ENCODE results near the gene ERI3.

ERI3 gene, protein sequence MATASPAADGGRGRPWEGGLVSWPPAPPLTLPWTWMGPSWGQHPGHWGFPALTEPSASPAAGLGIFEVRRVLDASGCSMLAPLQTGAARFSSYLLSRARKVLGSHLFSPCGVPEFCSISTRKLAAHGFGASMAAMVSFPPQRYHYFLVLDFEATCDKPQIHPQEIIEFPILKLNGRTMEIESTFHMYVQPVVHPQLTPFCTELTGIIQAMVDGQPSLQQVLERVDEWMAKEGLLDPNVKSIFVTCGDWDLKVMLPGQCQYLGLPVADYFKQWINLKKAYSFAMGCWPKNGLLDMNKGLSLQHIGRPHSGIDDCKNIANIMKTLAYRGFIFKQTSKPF

GRCh38 chr1:44354840-44355581 is at the start of gene ERI3:
Gene ERI3 (minus strand): TSS chr1:44355257. CDS start chr1:44355026, 231 bp downstream.
- in situ Hi-C loops (cut with HindIII; ENCODE audit: low sequenced_read_pairs), result no loop called here

DNA sequence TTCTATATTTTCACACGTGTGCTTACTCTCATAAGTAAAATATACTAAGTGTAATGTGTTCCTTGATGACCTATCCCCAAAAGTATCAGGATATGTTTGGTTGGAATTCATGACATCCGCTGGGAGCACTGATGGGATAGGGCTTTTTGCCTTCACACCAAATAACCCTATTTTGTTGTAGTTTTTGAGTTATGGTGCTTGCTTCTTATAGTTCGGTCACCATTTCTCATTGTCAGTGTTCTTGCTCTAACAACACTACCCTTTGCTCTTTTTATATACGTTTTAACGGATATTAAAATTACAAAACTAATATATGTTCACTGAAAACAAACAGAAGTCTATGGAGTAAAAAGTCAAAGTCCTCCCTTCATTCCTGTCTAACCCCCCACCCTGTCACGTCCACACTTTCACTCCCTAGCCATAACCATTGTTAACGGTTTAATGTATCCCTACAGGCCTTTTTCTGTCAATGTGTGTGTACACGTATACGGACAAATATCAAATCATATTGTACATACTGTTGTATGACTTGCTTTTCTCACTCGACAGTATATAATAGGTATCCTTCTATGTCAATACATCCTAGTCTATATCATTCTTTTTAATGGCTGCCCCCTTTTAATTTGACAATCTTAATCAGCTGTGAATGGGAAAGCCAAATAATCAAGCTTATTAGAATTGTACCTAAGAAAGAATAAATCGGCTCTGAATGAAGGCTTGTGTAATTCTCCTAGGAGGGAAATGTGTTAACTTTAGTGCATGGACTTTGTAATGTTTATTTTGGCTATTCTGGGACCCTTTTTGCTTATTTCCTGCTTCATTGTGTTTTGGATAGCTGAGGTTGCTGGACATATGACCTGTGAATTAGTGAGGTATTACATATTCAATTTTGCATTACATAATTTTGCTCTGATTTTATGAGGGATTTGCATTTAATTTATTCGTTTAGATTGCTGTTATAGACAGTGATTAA is 46.5 kb upstream of the ERI3 start:
- in situ Hi-C loops (cut with HindIII; ENCODE audit: low sequenced_read_pairs), result no loop called here

- in situ Hi-C loops (cut with HindIII; ENCODE audit: low sequenced_read_pairs), result no loop called here
Observed at GRCh38 chr1:44390277-44390676, 35.2 kb upstream of the ERI3 start.

- in situ Hi-C loops (cut with HindIII; ENCODE audit: low sequenced_read_pairs), result no loop called here
Observed at GRCh38 chr1:44389437-44389836, 34.4 kb upstream of the ERI3 start.

DNA sequence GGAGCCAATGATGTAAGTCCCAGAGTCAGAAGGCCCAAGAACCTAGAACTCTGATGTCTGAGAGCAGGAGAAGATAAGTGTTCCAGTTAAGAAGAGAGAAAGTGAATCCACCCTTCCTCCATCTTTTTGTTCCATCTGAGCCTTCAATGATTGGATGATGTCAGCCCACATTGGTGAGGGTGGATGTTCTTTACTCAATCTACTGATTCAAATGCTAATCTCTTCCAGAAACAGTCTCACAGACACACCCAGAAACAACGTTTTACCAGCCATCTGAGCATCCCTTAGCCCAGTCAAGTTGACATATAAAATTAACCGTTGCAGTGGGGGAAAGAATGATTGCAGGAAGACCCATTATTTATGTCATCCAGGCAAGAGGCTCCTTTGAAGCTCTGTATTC is 33.5 kb upstream of the ERI3 start:
- in situ Hi-C loops (cut with HindIII; ENCODE audit: low sequenced_read_pairs), result no loop called here

DNA sequence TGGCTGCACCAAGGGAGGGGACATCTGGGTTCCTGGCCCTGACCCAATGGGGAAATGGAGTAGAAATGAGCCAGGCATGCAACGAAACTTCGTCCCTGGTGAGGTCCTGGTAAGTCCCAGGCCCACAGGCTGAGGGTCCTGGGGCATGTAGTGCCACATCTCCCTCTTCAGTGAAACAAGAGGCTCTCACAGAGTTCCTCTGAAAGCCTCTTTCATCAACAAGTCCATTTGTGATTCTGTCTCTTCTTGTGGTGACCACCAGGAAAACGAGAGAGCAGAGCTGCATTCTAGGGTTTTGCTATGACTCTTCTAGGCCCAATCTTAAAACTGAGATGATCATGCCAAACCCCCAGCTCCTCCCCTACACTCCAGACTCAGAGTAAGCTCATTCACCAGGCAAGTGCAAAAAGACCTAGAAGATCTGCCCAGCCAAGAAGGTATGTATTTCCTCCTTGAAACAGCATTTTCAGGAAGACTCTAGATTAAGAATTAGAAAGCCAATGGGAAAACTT is 25.7 kb upstream of the ERI3 start:
- in situ Hi-C loops (cut with HindIII; ENCODE audit: low sequenced_read_pairs), result no loop called here

DNA sequence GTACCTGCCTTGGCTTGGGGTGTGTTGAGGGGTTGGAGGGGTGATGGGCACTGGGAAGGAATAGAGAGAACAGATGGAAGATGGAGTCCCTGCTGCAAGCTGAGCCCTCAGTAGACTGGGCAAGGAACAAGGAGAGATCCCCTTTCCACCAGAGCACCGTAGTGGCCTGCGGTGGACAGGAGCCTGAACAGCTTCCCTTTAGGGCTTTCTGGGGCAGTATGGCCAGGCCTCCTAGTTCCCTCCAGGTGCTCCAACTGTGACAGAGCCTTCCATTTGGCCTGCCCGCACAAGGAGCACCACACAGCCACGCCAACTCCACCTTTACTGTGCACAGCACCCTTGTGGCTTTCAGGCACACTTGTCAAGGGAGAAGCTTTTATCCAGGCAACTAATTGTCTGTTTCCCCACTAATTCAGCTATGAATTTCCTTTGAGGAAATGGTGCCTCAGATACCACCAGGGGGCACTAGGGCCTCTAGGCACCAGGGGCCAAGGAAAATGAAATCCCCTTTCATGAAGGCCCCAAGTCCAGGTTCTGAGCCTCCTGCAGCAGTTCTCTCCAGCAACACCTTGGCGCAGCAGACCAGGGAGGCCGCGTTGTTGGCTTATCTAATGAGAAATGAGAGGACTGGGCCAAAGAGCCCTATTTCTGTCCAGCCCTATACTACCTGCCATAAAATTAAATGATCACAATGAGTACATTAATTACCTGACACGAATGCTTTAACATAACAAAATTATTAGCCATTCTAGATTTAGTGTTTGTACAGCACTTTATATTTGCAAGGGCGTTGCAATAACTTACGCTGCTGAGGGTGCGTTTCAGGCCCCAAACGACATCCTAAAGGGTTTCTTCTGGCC is 23.1 kb upstream of the ERI3 start:
- in situ Hi-C loops (cut with HindIII; ENCODE audit: low sequenced_read_pairs), result no loop called here

- in situ Hi-C loops (cut with HindIII; ENCODE audit: low sequenced_read_pairs), result no loop called here
Observed at GRCh38 chr1:44375547-44375946, 20.5 kb upstream of the ERI3 start.

- in situ Hi-C loops (cut with HindIII; ENCODE audit: low sequenced_read_pairs), result no loop called here
Observed at GRCh38 chr1:44371206-44371605, 16.1 kb upstream of the ERI3 start.

GRCh38 chr1:44368471-44369151 is 13.6 kb upstream of the ERI3 start:
- in situ Hi-C loops (cut with HindIII; ENCODE audit: low sequenced_read_pairs), result no loop called here

GRCh38 chr1:44367944-44368343 is 12.9 kb upstream of the ERI3 start:
- in situ Hi-C loops (cut with HindIII; ENCODE audit: low sequenced_read_pairs), result no loop called here

DNA sequence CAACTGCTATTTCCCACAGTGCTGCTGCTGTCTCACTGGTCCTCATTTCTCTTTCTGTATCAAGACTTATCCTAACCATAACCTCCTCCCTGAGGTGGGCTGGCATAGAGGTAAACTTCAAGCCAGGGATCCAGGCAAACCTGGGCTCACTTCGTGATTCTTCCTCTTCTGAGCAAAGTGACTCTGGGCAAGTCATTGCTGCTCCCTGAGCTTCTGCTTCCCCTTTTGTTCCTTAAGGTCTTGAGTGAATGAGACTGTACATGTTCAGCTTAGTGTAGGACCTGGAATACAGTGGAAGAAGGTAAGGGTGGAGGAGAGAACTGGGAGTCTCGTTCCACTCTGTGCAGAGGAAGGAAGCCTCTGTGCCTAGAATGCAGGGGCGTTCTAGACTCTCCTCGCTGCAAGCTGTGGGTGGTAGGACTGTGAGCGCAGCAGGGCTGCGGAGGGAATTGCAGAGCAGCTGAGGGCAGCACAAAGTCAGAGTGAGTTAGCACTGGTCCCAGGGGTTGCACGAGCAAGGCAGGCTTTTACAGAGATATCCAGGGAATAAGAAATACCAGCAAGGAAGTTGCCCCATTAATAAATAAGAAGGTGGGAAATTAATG is 11.4 kb upstream of the ERI3 start:
- in situ Hi-C loops (cut with HindIII; ENCODE audit: low sequenced_read_pairs), result no loop called here

DNA sequence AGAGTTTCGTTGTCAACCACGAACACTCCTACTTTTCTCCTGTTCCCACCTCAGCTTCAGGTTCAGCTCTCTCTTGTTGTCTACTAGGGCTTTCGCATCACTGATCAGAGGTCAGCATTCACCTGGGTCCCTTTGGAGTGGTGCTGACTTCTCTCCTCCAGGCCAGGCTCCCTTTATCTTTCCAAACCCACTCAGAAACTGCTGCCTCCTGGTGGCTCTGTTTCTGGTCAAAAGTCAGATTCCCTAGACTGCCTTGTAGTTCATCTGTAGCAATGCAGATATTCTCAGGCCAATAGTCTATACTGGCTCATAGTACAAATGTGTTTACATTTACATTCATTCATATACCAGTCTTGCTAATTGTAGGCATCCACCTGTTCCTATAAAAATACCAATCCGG is 6.4 kb upstream of the ERI3 start:
- in situ Hi-C loops (cut with HindIII; ENCODE audit: low sequenced_read_pairs), result no loop called here

GRCh38 chr1:44359234-44359935 is 4.3 kb upstream of the ERI3 start:
- in situ Hi-C loops (cut with HindIII; ENCODE audit: low sequenced_read_pairs), result no loop called here

DNA sequence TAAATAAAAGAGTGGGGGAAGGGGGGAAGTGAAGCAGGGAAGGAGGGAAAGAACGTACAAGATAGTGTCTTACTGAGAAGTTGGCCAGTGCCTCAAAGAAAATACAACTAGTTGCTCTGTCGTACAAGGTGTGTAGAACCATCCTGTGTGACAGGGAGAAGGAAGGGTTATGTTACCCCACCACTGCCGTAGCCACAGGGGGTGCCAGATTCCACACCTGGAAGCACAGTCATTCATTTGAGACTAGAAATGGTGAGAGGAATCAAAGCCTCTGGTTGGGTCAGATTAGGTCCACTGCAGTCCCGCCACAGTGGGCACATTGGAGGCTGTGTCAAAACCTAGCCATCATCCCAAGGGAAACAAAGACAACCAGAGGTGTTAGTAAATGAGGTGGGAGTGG is 2.7 kb upstream of the ERI3 start:
- in situ Hi-C loops (cut with HindIII; ENCODE audit: low sequenced_read_pairs), result no loop called here

GRCh38 chr1:44355582-44356305 is 687 bp upstream of the ERI3 start:
- in situ Hi-C loops (cut with HindIII; ENCODE audit: low sequenced_read_pairs), result no loop called here

DNA sequence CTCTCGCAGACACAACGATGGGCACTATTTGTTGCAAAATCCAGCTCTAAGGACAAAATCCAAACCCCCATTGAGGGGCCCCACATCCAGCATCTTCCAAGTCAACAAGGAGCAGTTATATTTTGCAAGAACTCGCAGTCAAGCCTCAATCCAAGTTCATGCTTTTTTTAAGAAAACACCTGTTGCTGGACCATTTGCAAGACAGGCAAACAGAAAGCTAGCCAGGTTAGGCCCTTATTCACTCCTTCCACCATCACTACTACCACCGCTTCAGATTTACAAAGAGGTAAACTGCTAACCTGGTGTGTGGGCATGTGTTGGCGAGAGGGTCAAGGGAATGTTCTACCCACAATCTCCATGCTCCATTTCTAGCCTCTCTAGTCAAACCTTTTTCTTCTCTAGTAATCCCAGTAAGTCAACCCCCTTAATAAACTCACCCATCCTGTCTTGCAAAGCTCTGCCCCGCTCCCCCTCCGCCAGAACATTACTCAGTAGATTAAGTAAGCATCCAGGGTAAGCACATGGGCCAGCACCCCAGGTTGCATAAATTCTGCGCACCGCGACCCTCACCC is 703 bp downstream of the ERI3 start:
- in situ Hi-C loops (cut with HindIII; ENCODE audit: low sequenced_read_pairs), result no loop called here

DNA sequence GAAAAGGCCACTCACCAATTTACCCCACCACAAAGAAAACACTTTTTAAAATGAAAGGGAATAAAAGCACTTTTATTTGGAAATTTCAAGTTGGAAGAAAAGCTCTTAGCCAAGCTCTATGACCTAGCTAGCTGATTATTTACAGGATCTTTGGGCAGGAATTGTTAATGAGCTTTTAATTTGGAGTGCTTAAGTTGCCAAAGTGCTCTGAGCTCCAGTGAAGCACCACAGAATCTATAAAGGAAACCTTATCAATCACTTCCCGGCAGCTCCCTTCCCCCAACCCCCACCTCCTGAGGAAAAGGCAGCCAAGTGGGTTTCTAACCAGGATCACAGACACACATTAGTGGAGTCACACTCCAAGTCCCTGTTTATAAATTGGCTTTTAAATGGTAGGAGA is 1.5 kb downstream of the ERI3 start:
- in situ Hi-C loops (cut with HindIII; ENCODE audit: low sequenced_read_pairs), result no loop called here
